D721Med (cell line): ENCODE data around the gene NFKBIZ.

Experiments
- DNase-seq: peaks from one replicate; pipeline ENCODE4 v3.0.0; 2011; ENCODE audit warnings: low spot score; ENCODE audit not compliant: insufficient read length
- FAIRE-seq: peaks from 2 replicates; lab custom pipeline; 2011; peaks lifted over from hg19 to GRCh38; lab: Jason Lieb, UNC
- TF ChIP-seq, protein P1 (sequence below): IDR thresholded peaks from 2 replicates; pipeline ENCODE4 v1.5.1; 2012; ENCODE audit warnings: mild to moderate bottlenecking, control low read depth; ENCODE audit not compliant: insufficient read depth; ENCODE audit errors: missing control alignments

Gene NFKBIZ

GRCh38 chr3:101807888-101808287, 41.4 kb upstream of the NFKBIZ start:
- DNase-seq: no peak
- FAIRE-seq: no peak
- TF ChIP-seq, protein P1, sequence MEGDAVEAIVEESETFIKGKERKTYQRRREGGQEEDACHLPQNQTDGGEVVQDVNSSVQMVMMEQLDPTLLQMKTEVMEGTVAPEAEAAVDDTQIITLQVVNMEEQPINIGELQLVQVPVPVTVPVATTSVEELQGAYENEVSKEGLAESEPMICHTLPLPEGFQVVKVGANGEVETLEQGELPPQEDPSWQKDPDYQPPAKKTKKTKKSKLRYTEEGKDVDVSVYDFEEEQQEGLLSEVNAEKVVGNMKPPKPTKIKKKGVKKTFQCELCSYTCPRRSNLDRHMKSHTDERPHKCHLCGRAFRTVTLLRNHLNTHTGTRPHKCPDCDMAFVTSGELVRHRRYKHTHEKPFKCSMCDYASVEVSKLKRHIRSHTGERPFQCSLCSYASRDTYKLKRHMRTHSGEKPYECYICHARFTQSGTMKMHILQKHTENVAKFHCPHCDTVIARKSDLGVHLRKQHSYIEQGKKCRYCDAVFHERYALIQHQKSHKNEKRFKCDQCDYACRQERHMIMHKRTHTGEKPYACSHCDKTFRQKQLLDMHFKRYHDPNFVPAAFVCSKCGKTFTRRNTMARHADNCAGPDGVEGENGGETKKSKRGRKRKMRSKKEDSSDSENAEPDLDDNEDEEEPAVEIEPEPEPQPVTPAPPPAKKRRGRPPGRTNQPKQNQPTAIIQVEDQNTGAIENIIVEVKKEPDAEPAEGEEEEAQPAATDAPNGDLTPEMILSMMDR: no peak

DNA sequence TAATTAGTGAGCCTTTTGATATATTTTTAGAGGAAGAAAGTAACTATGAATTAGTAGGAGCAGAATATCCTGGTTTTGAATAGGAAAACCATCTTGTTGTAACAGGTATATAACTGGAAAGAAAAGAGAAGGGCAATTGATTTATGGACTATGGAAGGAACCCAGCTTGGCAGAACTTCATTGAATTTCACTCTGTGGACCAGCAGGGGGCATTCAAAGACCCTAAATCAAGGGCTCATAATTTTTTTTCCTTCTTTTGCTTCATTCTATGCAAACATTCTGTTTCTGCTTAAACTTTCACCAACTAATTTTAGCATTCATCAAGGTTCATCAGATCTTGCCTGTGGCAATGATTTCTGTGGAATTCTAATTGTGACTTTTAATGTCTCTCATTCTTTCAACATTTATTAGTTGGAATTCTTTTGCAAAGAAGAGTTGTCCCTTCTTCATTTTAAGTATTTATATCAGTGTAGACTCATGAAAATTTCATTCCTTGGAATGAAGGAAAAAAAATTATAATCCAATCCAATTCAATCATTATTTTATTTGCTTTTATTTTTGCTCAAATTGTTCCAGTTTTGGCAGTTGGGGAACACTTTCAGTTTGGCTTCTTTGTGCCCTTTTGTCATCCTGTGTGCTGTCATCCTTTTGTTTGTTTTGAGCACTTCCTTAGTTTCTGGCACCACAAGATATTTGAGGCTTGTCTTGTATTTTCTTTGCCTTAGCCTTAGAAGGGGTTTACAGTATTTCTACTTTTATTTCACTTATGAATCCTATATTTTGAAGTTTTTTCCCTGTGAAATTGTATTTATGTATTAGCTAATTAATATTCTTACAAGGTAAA, 39.9 kb upstream of the NFKBIZ start:
- DNase-seq (no peak), FAIRE-seq (no peak)
- TF ChIP-seq, protein P1: peak; percentile 65

- no peak for FAIRE-seq
- TF ChIP-seq, protein P1: no peak
- no peak for DNase-seq
These were observed 39.3 kb upstream of the NFKBIZ start for GRCh38 chr3:101810022-101810418.

DNA sequence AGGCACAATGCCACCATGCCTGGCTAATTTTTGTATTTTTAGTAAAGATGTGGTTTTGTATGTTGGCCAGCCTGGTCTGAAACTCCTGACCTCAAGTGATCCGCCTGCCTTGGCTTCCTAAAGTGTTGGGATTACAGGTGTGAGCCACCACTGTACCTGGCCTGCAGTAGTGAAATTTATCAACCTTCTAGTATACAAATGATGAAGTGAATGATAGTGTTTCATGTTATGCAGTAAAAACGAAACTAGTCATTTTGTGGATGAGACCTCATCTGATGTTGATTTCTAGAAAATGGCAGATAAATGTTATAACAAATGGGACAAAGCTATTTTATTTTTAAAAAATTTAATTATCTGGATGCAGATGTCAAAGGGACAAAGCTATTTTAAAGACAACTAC, 37.4 kb upstream of the NFKBIZ start:
- TF ChIP-seq, protein P1: no peak
- no peak for DNase-seq
- no peak for FAIRE-seq

DNA sequence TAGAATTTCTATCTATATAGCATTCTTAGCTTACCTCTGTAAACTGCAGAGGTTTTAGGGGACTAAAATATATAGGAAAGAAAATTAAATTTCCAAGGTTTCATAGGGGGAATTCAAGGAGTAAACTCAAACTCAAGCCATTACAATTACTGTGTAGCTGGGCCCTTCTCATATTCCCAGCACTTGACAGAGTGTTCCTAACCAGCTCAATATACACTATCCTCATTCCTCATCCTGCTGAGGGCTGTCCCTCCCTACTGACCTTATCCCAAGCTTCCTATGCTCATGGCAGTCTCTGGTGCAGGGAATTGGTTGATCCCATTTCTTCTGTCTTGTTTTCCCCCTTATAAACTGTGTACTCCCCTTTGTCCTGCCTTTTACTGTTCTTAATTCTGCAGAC, 36.4 kb upstream of the NFKBIZ start:
- no peak for FAIRE-seq
- TF ChIP-seq, protein P1: no peak
- no peak for DNase-seq

GRCh38 chr3:101813817-101814440, 35.4 kb upstream of the NFKBIZ start:
- FAIRE-seq (no peak), DNase-seq (no peak)
- TF ChIP-seq, protein P1: peak; percentile 64

GRCh38 chr3:101814835-101815234, 34.5 kb upstream of the NFKBIZ start:
- TF ChIP-seq, protein P1: no peak
- DNase-seq (no peak), FAIRE-seq (no peak)
